Stimulated activated naive CD8-positive, alpha-beta T cell treated with anti-CD3 and anti-CD28 coated beads, Interleukin-15, Interleukin-2, amounts not matched to agents 100 ng/mL and 50 ng/mL, for 24 hours (primary cell): ENCODE measurements around the gene PRRC2B.

Experiments
- H3K27ac Mint-ChIP-seq: one replicate; pipeline ENCODE4 v1.8.0; 2021; ENCODE audit warnings: mild to moderate bottlenecking, mixed read lengths
- H3K27me3 Mint-ChIP-seq: one replicate; pipeline ENCODE4 v1.8.0; 2021; ENCODE audit warnings: mixed read lengths
- H3K36me3 Mint-ChIP-seq: one replicate; pipeline ENCODE4 v1.8.0; 2021; ENCODE audit warnings: low read depth, mixed read lengths
- H3K4me1 Mint-ChIP-seq: one replicate; pipeline ENCODE4 v1.8.0; 2021; ENCODE audit warnings: low read depth, mixed read lengths
- H3K4me3 Mint-ChIP-seq: one replicate; pipeline ENCODE4 v1.8.0; 2021; ENCODE audit warnings: mild to moderate bottlenecking, mixed read lengths
- H3K9me3 Mint-ChIP-seq: one replicate; pipeline ENCODE4 v1.8.0; 2021; ENCODE audit warnings: mixed read lengths

PRRC2B gene

DNA sequence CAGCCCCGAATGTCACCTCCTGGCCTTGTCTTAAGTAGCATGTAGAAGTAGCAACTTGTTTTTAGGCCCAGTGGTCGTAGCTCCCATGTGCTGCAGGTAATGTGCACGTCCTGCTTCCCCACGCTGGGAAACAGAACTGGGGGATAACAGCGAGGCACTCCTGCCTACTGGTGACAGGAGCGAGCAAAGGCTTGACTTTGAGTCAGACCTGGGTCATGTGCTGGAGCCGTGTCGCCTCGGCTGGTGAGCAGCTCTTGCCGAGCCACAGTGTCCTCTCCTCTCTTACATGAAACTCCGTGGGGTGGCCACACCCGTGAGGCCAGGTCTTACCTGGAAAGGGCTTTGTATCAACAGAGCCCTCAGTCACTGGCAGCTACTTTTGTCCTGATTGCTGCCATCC, 91.3 kb downstream of the PRRC2B start:
- no peak overlapping the region for H3K27ac Mint-ChIP-seq
- H3K4me3 Mint-ChIP-seq, result no peak overlapping the region
- peaks cover 70% of the 10 kb centered on the region for H3K36me3 Mint-ChIP-seq
- no peaks in the 10 kb centered on the region for H3K9me3 Mint-ChIP-seq
- no peaks in the 10 kb centered on the region for H3K4me1 Mint-ChIP-seq
- H3K27me3 Mint-ChIP-seq, result no peaks in the 10 kb centered on the region

DNA sequence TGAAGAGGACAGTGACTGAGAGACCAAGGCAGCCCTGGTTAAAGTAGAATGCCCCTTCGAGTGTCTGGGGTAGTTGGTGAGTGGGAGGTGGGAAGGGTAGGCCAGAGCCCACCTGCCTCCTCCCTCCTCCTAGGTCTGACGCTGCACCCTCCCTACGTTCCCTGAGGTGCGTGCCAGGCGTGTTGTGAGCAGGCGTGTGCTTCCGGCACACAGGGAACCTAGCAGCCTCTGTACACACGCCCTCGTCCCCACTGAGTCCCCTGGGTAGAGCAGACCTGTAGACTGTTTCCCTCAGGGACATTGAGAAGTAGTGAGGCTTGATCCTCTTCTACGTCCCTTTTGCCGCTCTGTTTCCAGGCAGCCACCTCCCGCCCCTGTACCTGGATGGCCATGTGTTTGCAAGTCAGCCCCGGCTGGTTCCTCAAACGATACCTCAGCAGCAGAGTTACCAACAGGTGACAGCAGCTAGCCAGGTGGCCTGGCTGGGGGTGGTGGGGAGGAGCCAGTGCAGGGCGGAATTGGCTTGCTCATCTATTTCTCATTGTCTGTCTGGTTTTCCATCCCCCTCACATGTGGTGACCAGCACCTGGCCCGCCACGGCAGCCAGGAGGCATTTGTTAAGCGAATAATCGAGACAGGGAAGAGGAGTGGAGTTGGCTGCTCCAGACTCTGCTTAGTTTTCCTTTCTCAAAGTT, 92.0 kb downstream of the PRRC2B start:
- H3K9me3 Mint-ChIP-seq, result no peaks in the 10 kb centered on the region
- H3K27ac Mint-ChIP-seq, result no peak overlapping the region
- H3K36me3 Mint-ChIP-seq, result peaks cover 68% of the 10 kb centered on the region
- no peaks in the 10 kb centered on the region for H3K4me1 Mint-ChIP-seq
- no peak overlapping the region for H3K4me3 Mint-ChIP-seq
- H3K27me3 Mint-ChIP-seq, result no peaks in the 10 kb centered on the region

DNA sequence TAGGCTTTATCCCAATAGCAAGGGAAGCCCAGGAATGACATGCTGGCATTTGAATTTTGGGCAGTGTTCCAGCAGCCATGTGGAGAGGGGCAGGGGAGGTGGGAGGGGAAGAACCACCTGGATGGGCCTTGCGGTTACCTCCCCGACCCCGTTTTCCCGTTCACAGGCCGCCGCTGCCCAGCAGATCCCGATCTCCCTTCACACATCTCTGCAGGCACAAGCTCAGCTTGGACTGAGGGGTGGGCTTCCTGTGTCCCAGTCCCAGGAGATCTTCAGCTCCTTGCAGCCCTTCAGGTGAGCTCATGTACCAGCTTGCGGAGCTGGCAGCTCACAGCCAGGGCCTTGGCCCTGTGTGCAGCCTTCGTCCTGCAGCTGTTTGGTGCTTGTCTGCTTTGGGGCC, 93.1 kb downstream of the PRRC2B start:
- Mint-ChIP-seq H3K27ac (no peak overlapping the region), H3K36me3 (peaks cover 69% of the 10 kb centered on the region), H3K27me3 (no peaks in the 10 kb centered on the region), H3K9me3 (no peaks in the 10 kb centered on the region), H3K4me3 (no peak overlapping the region), H3K4me1 (no peaks in the 10 kb centered on the region)

DNA sequence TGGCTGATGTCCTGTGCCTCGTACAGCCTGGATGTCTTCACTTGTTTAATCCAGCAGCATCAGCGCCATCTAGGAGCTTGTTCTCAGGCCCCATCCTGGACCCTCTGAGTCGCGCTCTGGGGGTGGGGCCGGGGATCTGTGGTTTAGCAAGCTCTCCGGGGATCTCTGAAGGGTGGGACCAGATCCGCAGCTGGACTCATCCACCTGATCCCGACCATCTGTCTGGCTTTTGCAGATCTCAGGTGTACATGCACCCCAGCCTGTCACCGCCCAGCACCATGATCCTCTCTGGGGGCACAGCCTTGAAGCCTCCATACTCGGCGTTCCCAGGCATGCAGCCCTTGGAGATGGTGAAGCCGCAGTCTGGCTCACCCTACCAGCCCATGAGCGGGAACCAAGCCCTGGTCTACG, 93.7 kb downstream of the PRRC2B start:
- H3K4me1 Mint-ChIP-seq, result no peaks in the 10 kb centered on the region
- H3K9me3 Mint-ChIP-seq, result no peaks in the 10 kb centered on the region
- peaks cover 68% of the 10 kb centered on the region for H3K36me3 Mint-ChIP-seq
- no peaks in the 10 kb centered on the region for H3K27me3 Mint-ChIP-seq
- H3K4me3 Mint-ChIP-seq, result no peak overlapping the region
- H3K27ac Mint-ChIP-seq, result no peak overlapping the region

DNA sequence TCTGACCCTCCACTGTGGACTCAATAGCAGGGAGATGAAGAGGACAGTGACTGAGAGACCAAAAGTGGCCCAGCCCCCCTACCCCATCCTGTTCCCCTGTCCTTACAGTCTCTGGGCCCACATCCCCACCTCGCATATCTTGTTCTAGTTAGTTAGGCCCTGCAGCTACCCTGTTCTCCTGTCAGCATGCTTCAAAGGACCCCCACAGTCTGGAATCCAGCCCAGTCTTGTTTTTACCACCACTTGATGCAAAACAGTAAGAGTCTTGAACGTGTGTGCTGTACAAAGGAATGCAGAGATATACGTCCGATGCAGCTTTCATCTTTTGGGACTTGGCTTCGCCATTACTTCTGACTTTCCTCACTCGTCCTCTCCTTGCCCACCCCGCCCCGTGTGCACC, 96.6 kb downstream of the PRRC2B start:
- no peaks in the 10 kb centered on the region for H3K4me1 Mint-ChIP-seq
- no peaks in the 10 kb centered on the region for H3K9me3 Mint-ChIP-seq
- H3K4me3 Mint-ChIP-seq, result no peak overlapping the region
- H3K27me3 Mint-ChIP-seq, result no peaks in the 10 kb centered on the region
- peaks cover 78% of the 10 kb centered on the region for H3K36me3 Mint-ChIP-seq
- H3K27ac Mint-ChIP-seq, result no peak overlapping the region

DNA sequence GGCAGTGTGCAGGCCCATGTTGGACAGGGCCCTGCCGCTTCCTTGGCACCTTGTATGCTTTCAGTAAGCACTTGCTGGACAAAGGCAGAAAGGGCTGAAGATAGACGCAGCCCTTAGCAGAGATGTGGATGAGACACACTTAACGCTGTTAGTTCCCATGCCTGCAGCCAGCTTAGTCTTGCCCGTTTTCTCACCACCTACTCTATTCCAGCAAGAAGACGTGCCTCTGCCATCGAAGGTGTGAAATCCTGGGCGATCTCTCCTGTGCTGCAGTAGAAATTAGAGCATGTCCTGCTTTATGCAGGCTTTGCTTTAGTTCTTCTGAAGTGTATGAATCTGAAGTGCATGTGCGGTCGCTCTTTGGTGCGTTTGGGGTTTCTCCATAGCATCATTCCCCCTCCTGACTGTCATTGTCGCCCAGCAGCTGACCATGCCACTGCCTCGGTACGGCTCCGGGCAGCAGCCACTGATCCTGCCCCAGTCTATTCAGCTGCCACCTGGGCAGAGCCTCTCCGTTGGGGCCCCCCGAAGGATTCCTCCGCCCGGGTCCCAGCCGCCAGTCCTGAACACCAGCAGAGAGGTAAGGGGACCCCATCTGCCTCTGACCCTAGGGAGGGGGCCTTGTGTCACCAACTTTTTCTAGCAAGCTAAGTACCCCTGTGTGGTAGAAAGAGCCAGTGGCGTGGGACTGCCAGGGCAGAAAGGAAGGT, 97.3 kb downstream of the PRRC2B start:
- H3K27ac Mint-ChIP-seq, result no peak overlapping the region
- H3K4me1 Mint-ChIP-seq, result no peaks in the 10 kb centered on the region
- H3K27me3 Mint-ChIP-seq, result no peaks in the 10 kb centered on the region
- peaks cover 78% of the 10 kb centered on the region for H3K36me3 Mint-ChIP-seq
- H3K4me3 Mint-ChIP-seq, result no peak overlapping the region
- H3K9me3 Mint-ChIP-seq, result no peaks in the 10 kb centered on the region

DNA sequence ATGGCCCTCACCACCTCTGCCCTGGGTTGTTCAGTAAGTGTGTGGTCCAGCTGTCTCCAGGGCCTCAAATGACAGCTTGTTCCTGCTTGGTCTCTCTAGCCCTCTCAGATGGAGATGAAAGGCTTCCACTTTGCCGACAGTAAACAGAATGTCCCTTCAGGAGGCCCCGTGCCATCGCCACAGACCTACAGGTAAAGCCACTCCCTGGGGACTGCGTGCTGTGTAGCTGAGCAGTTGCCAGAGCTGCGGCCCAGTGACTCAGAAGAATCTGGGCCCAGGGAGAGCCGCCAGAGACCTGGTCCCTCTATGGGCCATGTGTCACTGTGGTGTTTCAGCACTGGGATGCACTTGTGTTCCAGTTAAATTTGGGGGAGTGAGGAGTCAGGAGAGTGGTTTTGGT, 98.2 kb downstream of the PRRC2B start:
- Mint-ChIP-seq H3K9me3 (no peaks in the 10 kb centered on the region), H3K36me3 (peaks cover 71% of the 10 kb centered on the region), H3K27me3 (no peaks in the 10 kb centered on the region), H3K4me3 (no peak overlapping the region), H3K27ac (no peak overlapping the region), H3K4me1 (no peaks in the 10 kb centered on the region)

DNA sequence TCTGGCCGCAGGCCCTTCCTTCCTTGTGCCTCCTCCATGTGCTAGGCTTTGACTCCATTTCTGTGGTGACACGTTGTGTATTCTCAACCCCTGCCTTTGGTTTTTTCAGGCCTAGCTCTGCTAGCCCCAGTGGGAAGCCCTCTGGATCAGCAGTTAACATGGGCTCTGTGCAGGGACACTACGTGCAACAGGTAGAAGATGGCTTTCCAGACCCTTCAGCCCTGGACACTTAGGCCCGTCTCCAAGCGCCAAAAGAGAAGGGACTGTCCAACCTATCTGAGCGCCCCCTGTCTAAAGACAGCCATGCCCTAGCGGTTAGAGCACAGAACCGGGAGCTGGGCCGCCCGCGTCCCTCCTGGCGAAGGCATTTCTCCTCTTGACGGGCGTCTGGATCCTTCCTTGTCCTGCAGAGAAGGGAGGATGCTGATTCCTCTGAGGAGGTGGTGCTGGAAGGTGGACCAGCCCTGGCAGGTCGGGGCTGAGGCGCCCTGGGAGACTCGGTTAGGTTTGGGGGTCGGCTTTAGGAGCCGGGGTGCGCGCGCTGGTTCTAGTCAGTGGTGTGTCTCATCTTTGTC, 100.5 kb downstream of the PRRC2B start:
- H3K4me1 Mint-ChIP-seq, result peaks cover 7% of the 10 kb centered on the region
- H3K27ac Mint-ChIP-seq, result no peak overlapping the region
- H3K9me3 Mint-ChIP-seq, result no peaks in the 10 kb centered on the region
- H3K36me3 Mint-ChIP-seq, result peaks cover 70% of the 10 kb centered on the region
- H3K4me3 Mint-ChIP-seq, result no peak overlapping the region
- no peaks in the 10 kb centered on the region for H3K27me3 Mint-ChIP-seq

DNA sequence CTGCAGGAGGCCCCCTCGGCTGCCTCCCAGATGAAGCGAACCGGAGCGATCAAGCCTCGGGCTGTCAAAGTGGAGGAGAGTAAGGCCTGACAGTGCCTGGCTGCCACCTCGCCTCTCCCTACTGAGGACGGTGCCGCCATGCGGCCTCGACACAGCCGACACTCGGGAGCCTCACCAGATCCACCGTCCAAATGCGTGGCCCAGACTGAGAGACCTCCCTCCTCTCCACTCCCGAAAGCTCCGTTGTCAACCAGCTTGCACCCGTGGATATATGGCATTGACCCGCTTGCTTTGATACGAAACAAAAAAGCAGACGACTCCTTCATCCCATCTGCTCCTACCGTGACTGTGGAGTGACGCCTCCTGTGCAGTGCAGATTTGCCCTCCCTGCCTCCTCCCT, 101.9 kb downstream of the PRRC2B start:
- peaks cover 21% of the 10 kb centered on the region for H3K4me1 Mint-ChIP-seq
- peaks cover 69% of the 10 kb centered on the region for H3K36me3 Mint-ChIP-seq
- no peak overlapping the region for H3K27ac Mint-ChIP-seq
- H3K4me3 Mint-ChIP-seq, result no peak overlapping the region
- no peaks in the 10 kb centered on the region for H3K27me3 Mint-ChIP-seq
- H3K9me3 Mint-ChIP-seq, result no peaks in the 10 kb centered on the region

DNA sequence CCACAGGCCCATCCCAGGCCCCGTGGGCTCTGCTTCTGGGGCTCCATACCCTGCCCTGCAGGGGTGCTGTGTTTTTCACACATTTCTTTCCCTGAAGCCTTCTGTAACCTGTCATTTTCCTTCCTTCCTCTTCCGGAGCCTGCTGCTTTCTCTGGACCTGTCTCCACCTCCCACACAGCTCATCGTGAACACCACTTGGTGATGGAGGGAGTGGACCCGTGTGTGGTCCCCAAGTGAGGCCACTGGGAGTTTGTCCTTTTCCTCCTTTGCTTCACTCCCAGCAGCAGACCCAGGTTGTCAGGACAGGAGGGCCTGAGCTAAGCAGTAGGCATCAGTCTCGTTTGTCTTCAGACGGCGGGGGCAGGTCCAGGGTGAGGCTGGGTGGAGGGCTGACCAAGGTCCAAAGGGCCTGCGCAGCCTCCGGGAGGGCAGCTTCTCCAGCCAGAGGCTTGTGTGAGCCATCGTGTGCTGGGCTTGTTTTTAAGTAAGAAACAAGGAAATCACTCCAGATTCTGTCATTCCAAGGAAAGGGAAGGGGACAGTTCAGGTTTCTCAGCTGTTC, 103.0 kb downstream of the PRRC2B start:
- no peak overlapping the region for H3K4me3 Mint-ChIP-seq
- H3K9me3 Mint-ChIP-seq, result no peaks in the 10 kb centered on the region
- peaks cover 32% of the 10 kb centered on the region for H3K4me1 Mint-ChIP-seq
- H3K27ac Mint-ChIP-seq, result no peak overlapping the region
- H3K27me3 Mint-ChIP-seq, result no peaks in the 10 kb centered on the region
- peaks cover 67% of the 10 kb centered on the region for H3K36me3 Mint-ChIP-seq

DNA sequence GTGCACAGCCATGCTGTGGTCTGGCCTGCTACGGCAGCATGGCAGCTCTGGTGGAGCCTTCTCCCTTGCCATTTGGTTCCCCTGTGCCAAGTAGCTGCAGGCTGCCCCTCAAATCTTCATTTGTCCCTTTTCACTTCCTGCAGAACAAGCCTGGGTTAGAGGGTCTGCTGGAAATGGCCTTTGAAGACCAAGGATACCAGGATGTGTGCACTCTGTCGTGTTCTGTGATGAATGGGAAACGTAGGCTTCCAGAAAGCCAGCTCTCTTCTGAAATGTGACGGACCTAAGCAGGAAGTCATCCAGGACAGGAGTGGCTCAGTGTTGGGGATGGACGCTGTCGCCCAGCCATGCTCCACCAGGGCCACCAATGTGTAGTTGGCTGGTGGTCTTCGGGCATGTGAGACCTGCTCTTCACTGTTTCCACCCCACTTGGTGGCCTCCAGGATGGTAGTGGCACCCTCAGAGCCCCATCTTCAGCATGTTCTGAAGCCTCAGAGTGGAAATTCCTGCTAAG, 105.4 kb downstream of the PRRC2B start:
- Mint-ChIP-seq H3K27ac (peak overlapping the region; percentile 65), H3K4me1 (peaks cover 52% of the 10 kb centered on the region), H3K9me3 (no peaks in the 10 kb centered on the region), H3K36me3 (peaks cover 46% of the 10 kb centered on the region), H3K4me3 (no peak overlapping the region), H3K27me3 (no peaks in the 10 kb centered on the region)

DNA sequence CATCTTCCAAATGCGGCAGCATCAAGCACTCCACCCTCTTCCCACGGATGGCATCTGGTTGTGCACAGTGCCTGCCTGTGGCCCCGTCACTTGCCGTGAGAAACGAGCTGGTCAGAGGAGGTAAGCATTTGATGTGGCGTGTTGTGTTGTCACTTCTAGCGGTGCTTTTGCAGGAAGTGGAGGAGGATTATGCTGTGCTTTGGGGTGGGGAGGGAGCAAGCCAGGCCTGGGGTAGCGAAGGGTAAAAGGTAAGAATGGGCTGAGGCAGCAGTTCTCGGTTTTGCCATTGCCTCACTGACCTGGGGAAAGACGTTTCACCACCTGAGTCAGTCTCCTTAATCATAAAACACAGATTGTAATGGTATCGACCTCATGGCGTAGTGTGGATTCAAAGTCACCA, 106.5 kb downstream of the PRRC2B start:
- H3K4me3 Mint-ChIP-seq, result peak overlapping the region; percentile 76
- no peaks in the 10 kb centered on the region for H3K9me3 Mint-ChIP-seq
- H3K27me3 Mint-ChIP-seq, result no peaks in the 10 kb centered on the region
- H3K4me1 Mint-ChIP-seq, result peaks cover 61% of the 10 kb centered on the region
- peak overlapping the region; percentile 70 for H3K27ac Mint-ChIP-seq
- H3K36me3 Mint-ChIP-seq, result peaks cover 43% of the 10 kb centered on the region

DNA sequence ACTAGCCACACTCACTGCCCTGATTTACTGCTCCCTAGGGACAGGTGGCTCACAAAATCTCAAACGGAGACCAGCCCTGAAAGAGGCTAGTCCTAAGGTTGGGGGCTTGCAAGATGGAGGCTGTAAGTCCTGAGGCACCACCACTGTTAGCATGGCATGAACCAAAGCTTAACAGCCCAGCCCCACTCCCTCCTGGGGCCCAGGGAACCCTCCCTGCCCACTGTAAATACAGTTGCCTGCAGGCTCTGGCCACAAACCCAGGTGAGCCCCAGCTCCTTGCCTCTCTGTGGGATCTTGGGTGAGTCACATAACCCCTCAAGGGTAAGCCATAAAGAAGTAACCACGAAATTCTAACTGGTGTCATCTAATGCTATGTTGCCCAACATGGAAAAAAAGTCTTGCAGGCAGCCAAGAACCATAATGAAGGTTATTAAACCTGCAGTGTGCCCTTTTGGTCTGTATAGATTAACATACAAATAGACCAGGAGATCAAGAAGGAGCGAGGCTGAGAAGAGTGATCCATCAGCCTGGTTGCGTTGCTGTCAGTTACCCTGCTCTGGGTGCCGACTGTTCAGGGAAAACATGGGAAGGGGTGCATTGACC, 107.2 kb downstream of the PRRC2B start:
- Mint-ChIP-seq H3K36me3 (peaks cover 39% of the 10 kb centered on the region), H3K27me3 (no peaks in the 10 kb centered on the region), H3K4me1 (peaks cover 62% of the 10 kb centered on the region), H3K4me3 (peak overlapping the region; percentile 76), H3K9me3 (no peaks in the 10 kb centered on the region), H3K27ac (peak overlapping the region; percentile 70)

DNA sequence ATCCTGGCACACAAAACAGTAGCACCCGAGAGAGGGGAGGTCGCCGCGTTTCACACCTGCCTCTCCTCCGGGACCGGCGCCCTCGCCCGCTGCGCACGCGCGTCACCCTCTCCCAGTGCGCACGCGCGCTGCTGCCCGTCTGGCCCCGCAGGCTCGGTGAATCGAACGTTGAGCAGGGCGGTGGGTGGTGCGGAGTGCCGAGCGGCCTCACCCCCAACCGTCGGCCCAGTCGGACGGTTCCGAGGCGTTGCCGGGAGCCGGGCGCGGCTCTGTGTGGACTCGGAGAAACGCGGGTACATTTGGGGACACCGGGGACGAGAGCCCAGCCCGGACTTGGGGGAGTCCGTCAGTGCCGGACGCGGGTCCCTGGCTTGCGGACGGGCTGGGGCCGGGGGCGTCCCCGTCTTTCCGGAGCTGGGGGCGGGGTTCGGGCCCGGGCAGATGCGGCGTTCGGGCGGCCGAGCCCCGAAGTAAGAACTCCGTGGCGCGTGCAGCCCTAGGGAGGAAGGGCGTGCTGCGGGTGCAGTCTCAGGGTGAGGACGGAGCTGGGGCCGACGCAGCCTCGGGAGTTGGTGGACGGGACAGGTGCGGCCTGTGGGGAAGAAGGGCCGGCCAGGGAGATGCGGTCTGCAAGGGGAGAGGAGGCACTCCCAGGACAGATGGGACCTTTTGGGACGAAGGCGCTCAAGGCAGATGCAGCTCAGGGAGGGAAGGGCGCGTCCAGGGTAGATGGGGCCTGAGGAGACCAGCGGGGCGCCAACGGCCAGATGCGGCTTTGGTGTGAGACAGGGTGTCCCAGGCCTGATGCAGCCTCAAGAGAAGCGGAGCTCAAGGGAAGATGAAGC, 109.1 kb downstream of the PRRC2B start, which contains the start of gene POMT1:
Gene POMT1 (plus strand): TSS at position 138 of the 845 bp plus-strand sequence. CDS start 1,301 bp downstream, outside the sequence.
- Mint-ChIP-seq H3K4me1 (peaks cover 62% of the 10 kb centered on the region), H3K4me3 (peak within 1 kb of the TSS; percentile 94), H3K9me3 (no peaks in the 10 kb centered on the region), H3K27ac (peak within 1 kb of the TSS; percentile 88), H3K27me3 (no peaks in the 10 kb centered on the region), H3K36me3 (peaks cover 36% of the 10 kb centered on the region)
